GM18498 (cell line): Measurements from ENCODE around the gene CYB5A.
"Not testable (repeated sequence)": the region's sequence is repeated elsewhere in the genome, so short reads cannot be mapped to it uniquely, and the experiment has no call there.

Experiments
- ATAC-seq: cut with Tn5 transposase; IDR thresholded peaks from one replicate; pipeline ENCODE4 v1.9.1; 2021; ENCODE audit warnings: mild to moderate bottlenecking, moderate library complexity; ENCODE audit not compliant: unreplicated experiment

Gene CYB5A, protein sequence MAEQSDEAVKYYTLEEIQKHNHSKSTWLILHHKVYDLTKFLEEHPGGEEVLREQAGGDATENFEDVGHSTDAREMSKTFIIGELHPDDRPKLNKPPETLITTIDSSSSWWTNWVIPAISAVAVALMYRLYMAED

DNA sequence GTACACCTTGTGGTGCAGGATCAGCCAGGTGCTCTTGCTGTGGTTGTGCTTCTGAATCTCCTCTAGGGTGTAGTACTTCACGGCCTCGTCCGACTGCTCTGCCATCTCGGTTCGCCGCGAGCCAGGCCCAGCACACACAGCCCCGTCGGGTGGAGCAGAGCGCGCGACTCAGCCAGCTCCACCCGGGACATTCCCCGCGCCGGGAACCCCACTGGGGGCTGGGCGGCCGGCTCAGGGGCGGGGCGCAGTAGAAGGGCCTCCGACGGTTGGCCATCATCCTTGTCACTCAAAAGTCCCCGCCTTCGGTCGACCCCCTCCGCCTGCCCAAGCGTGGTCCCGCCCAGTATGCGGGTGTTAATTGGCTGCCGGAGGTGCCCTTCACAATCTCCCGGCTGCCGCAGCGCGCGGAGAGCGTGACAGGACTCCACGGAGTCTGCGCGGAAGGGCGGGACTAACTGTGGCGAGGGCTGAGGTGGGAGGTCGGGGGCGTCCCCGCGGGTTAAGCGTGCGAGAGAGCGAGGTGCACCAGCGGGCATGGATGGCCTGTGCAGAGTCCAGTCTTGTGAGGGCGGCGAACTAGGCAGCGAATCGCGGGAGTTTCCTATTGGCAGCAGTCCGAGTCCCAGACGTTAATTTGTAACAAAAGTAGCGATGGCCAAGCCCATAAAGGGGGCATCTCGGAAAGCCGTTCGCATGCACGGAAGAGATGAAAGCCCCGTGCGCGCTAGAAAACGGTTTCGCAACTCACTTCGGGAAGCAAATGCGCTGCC is at the start of gene CYB5A:
CYB5A (minus strand) TSS at position 193 of the 770 bp plus-strand sequence; CDS start at position 105, 88 bp downstream.
- ATAC-seq: peak; percentile 99

GRCh38 chr18:74337912-74338309 is 46.1 kb upstream of the CYB5A start:
- ATAC-seq: no peak

GRCh38 chr18:74337155-74337911 is 45.6 kb upstream of the CYB5A start:
- ATAC-seq: no peak

GRCh38 chr18:74336656-74337055 is 44.9 kb upstream of the CYB5A start:
- no peak for ATAC-seq

DNA sequence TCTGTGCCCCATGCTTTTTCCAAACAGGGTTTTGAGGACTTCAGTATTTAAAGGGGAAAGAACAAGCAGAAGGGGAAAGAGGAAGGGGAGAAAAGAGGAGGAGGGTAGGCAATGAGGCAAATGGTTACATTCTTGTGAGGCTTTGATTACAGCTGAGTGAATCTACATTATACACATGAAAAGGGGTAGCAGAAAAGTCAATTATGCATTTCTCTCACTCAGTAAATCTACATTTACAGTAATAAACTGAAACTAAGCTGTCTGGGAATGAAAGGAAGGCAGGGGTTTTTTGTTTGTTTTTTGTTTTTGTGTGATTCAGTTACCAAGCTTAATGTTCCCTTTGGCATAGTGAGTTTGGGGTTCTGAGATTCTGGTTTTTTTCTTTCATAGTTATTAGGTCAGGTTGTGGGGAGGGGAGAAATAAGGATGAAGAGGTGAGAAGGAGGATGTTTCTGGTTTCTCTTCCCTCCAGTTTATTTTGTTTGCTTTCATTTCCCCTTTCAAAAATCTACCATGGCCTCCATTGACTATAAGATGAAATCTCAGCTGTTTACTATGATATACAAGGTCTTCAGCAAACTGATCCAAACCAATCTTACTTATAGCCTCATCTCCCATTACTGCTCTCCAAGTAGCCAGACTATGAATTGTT is 42.6 kb upstream of the CYB5A start:
- peak; percentile 63 for ATAC-seq

- no peak for ATAC-seq
These were observed 41.3 kb upstream of the CYB5A start for GRCh38 chr18:74333091-74333490.

GRCh38 chr18:74331404-74331803 is 39.6 kb upstream of the CYB5A start:
- peak; percentile 55 for ATAC-seq

- no peak for ATAC-seq
These were observed 38.0 kb upstream of the CYB5A start for GRCh38 chr18:74329688-74330205.

GRCh38 chr18:74328206-74328605 is 36.4 kb upstream of the CYB5A start:
- no peak for ATAC-seq

DNA sequence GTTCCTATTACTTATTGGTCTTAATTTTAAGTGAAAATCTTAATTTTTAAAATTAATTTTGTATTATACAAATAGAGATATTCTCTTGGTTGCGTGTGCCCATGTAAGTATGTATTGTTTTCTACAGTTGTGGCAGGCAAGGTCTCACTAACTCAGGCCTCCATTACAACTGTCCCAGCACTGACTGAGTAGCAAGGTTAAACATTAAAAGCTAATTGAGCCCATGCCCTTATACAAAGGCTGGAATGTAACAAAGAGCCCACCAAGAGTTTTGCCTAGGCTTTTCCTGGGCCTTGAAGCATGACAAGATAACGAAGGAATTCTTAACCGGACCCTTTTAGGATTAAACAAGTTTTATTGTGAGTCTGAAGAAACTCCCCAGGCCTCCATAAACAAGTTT is 35.0 kb upstream of the CYB5A start:
- ATAC-seq: not testable (repeated sequence)

- no peak for ATAC-seq
These were observed 34.5 kb upstream of the CYB5A start for GRCh38 chr18:74326231-74326630.

GRCh38 chr18:74316257-74317170 is 24.8 kb upstream of the CYB5A start:
- ATAC-seq: no peak

GRCh38 chr18:74315464-74316256 is 23.9 kb upstream of the CYB5A start, which contains the start of gene C18orf63:
Gene C18orf63, plus strand, starts transcription at chr18:74315839. Its CDS starts 2,027 bp downstream, at chr18:74317866.
- no peak for ATAC-seq

DNA sequence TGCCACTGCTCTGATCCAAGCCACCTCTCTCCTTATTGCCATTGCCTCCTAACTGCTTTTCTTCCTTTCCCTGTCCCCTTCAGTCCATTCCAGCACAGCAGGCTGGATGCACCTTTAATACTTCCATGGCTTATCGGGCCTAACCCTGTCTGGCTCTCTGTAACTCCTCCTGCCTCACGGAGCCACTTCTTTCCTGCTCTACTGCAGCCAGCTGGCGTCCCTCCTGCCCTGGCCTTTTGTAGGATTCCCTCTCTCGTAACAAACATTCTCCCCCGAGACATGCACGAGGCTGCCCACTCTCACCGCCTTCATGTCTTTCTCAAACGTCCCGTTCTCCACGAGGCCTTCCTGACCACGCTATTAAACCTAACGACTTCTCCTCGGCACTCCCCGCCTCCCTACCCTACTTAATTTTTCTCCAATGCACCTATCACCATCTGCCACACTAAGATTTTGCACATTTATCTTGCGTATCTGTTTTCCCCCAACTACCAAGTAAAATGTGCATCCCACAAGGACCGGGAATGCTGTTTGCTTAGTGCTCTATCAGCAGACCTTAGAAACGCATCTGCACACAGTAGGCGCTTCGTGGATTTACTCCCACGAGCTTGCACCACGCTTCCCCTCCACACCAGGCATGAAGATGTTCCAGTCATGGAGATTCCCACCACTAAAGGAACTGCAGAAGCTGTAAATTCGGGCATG is 23.1 kb upstream of the CYB5A start:
- no peak for ATAC-seq

DNA sequence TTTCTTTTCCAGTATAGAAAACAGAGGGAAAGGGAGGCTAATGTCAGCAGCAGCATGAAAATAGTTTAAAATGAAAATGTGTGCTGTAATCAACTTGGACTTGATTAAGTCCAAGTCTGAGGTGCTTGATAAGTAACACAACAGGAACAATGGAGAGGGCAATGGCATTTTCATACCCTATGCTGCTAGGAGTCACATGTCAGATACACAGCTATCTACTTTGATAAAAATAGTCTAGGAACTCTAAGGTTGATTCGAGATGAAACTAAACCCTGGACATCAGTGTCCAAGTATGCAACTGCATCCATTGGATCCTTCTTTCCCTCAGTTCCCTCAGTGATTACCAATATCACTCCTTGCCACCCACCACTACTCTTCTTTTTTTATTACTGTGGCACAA is 19.2 kb upstream of the CYB5A start:
- ATAC-seq: no peak

- ATAC-seq: peak; percentile 100
These were observed 18.6 kb upstream of the CYB5A start for GRCh38 chr18:74310411-74310810.

DNA sequence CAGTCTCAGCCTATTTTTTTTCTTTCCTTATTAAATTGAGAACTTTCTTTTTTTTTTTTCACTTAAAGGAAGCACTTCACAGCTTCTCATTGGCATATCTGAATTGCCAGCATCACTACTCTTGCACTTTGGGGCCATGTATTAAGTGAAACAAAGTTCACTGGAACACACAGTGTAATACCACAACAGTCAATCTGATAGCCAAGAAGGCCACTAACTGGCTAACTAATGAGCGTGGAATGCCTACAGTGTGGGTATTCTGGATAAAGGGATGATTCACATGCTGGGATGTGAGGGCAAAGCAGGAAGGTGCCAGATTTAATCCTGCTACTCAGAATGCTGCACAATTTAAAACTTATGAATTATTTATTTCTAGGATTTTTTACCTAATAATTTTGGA is 12.2 kb upstream of the CYB5A start:
- no peak for ATAC-seq

GRCh38 chr18:74303306-74303705 is 11.5 kb upstream of the CYB5A start:
- ATAC-seq: no peak

DNA sequence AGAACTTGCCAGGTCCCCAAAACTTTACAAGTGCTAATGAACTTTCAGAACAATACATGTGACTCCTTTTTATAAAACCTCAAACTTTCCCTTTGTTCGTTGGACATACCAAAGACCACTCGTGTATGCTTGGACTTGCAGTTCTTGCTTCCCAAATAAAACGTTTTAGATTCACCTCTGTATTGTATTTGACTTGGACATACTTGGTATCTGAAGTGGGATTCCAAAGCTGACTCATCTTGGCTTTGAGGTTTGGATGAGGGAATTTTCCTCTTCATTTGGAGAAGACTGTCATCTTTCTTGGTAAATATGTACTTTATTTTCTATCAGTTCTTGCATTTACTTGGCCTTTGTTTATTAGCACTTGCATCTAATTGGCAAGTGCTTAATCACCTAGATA is 8.0 kb upstream of the CYB5A start:
- no peak for ATAC-seq
